ENCODE data around the gene ZNF232. TPM values are rescaled to one million over a fixed set of nuclear protein-coding genes. Genes with fewer than 3 reads are reported as not detected.
A peak's percentile ranks its signal among the peaks of the same experiment; 100 is the strongest.
"Not testable (repeated sequence)": the region's sequence is repeated elsewhere in the genome, so short reads cannot be mapped to it uniquely, and the experiment has no call there.

The ZNF232 gene
- total RNA-seq, 1 experiment from 2014 or later, result 7.1 TPM

DNA sequence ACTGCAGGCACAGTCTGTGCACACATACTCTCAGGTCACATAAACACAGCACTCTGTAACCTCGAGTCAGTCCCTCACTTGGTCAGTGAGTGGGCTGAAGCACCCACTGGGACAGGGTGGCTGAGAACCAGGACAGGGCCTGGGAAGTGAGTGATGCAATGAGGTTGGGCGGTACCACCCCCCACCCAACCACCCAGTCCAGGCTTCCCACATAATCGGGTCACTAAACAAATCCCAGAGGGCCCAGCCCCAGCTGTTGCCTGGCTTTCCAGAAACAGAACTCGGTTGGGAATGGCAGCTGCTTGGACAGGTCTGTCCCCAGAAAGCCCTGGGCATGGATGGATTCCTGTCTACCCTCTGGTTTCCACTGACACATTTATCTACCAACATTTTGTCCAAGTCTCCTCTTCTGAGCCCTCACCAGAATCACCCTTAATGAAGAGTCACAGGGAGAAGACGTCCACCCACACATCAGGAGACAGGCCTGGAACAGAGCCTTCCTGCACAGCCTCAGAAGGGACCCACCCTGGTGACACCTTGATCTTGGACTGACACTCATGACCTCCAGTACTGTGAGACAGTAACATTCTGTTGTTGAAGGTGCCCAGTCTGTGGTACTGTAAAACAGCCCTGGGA, 12.6 kb upstream of the ZNF232 start:
- H3K4me3 ChIP-seq; H3K27ac ChIP-seq; H3K36me3 ChIP-seq; H3K9me3 ChIP-seq (replicated peaks); H3K4me1 ChIP-seq (replicated peaks); H3K27me3 ChIP-seq (replicated peaks): not testable (repeated sequence)
- peak in 1 of 2 experiments; percentile 15 for DNase-seq (ENCODE audit: low read depth in 1 of 2, low spot score in 2 of 2)

DNA sequence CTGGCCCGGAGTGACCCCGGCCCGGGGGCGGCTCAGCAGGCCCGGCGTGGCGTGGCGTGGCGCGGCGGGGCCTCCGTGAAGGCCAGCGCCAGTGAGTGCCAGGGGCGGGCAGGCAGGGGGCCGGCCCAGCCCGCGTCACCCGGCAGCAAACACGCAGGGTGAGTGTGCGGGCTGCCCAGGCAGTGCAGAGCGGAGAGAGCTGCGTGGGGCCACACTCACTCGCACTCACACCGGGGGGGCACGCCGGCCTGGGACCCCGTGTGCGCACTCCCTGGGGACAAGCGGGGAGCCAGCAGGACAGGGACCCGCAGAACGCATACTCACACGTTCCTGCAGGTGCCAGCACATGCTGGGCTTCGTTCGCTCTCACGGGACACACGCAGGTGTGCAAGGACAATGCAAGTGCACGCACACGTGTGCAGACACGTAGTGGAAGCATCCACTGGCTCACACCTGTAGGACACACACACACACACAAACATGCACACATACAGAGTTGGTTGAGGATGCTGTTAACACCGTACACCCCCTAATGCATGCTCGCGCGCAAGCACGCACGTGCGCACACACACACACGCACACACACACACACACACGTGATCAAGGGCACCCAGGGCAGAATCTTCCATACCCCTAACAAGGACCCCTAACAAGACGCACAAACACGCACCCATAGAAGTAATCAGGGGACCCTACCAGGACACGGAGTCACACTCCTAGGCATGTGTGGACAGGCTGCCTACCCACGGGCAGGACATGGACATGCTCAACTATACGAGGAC, 11.9 kb upstream of the ZNF232 start:
- peak in 1 of 2 experiments; percentile 25 for DNase-seq (ENCODE audit: low read depth in 1 of 2, low spot score in 2 of 2)
- no peaks in the 10 kb centered on the region for H3K4me1 ChIP-seq (replicated peaks)
- H3K27ac ChIP-seq, result no peak overlapping the region
- peaks cover 15% of the 10 kb centered on the region for H3K27me3 ChIP-seq (replicated peaks)
- H3K36me3 ChIP-seq, result no peaks in the 10 kb centered on the region
- H3K9me3 ChIP-seq (replicated peaks), result no peaks in the 10 kb centered on the region
- no peak overlapping the region for H3K4me3 ChIP-seq

GRCh38 chr17:5122586-5123342, 11.1 kb upstream of the ZNF232 start:
- no peaks in the 10 kb centered on the region for H3K9me3 ChIP-seq (replicated peaks)
- no peaks in the 10 kb centered on the region for H3K36me3 ChIP-seq
- DNase-seq (ENCODE audit: low read depth in 1 of 2, low spot score in 2 of 2), result peak in 1 of 2 experiments; percentile 41
- H3K4me1 ChIP-seq (replicated peaks), result no peaks in the 10 kb centered on the region
- peak overlapping the region; percentile 6; the same call in 1 of the 2 replicates for H3K4me3 ChIP-seq
- H3K27ac ChIP-seq, result no peak overlapping the region
- peaks cover 19% of the 10 kb centered on the region for H3K27me3 ChIP-seq (replicated peaks)

DNA sequence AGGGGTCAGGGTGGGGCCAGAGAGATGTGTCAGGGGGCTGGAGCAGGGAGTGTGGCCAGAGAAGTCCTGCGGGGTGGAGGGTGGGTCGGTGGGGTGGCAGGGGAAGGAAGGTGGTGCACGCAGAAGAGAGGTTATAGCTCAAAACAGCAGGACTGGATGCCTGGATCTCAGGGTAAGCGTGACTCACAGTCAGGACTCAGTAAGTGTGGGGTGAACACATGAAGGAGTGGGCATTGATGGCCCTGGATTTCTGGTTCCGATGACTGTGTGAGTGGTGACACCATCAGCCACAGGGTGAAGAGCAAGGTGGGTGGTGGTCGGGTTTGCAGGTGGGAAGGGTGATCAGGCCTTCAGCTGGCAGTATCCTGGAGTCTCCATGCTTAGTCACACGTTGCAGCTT, 10.4 kb upstream of the ZNF232 start:
- not testable (repeated sequence) for H3K27ac ChIP-seq; H3K4me1 ChIP-seq (replicated peaks); H3K9me3 ChIP-seq (replicated peaks); H3K4me3 ChIP-seq; H3K36me3 ChIP-seq
- H3K27me3 ChIP-seq (replicated peaks), result peaks cover 19% of the 10 kb centered on the region
- DNase-seq (ENCODE audit: low read depth in 1 of 2, low spot score in 2 of 2), result peak in 1 of 2 experiments; percentile 22

DNA sequence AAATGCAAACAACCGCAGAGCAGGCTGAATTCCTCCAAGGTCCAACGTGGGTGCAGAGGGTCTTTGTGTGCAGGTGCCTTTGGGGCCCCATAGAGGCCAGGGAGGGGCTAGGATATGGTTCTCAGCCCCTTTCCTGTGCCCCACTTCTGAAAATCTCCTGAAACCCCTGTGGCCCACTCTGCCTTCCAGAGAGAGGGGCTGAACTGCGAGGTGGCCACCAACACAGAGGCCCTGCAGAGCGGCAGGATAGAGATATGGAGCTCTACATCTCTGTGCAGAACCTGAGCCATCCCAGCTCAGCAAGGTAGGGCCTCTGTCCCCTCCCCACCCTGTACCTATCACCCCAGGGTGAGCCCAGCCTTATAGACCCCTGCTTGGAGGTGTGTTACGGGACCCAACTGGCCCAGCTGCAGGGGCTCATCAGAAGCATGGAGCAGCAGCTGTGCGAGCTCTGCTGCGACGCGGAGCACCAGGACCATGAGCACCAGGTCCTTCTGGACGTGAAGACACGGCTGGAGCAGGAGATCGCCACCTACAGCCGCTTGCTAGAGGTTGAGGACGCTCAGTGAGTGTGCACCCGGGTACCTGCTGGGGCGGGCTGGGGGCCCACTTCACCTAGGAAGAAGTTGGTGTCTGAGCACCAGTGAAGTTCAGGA, 9.6 kb upstream of the ZNF232 start:
- H3K27ac ChIP-seq, result no peak overlapping the region
- no peaks in the 10 kb centered on the region for H3K4me1 ChIP-seq (replicated peaks)
- H3K27me3 ChIP-seq (replicated peaks), result peaks cover 27% of the 10 kb centered on the region
- H3K9me3 ChIP-seq (replicated peaks), result no peaks in the 10 kb centered on the region
- H3K36me3 ChIP-seq, result no peaks in the 10 kb centered on the region
- no peak for DNase-seq (ENCODE audit: low read depth in 1 of 2, low spot score in 2 of 2)
- H3K4me3 ChIP-seq, result no peak overlapping the region

GRCh38 chr17:5120436-5121185, 8.9 kb upstream of the ZNF232 start:
- not testable (repeated sequence) for DNase-seq (ENCODE audit: low read depth in 1 of 2, low spot score in 2 of 2); H3K9me3 ChIP-seq (replicated peaks); H3K27ac ChIP-seq; H3K36me3 ChIP-seq; H3K4me3 ChIP-seq; H3K4me1 ChIP-seq (replicated peaks)
- peaks cover 33% of the 10 kb centered on the region for H3K27me3 ChIP-seq (replicated peaks)

DNA sequence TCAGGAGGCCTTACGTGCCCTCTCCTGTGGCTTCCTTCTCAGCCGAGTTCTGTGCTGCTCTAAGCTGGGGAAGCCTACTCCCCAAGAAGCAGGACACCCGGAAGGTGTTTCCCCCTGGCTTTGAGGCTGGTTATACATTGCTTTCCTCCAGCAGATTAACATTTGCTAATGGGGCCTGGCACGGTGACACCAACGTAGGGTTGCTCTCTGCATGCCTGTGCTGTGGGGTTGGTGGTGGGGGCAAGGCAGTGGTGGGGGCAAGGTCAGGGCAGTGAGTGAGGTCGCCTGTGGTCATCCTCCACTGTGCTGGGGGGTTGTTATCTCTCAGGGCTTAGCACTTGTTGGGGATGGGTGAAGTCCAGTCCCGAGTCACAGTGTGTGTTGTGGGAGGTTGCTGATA, 8.4 kb upstream of the ZNF232 start:
- Histone ChIP-seq H3K36me3 (no peaks in the 10 kb centered on the region), H3K27me3 (replicated peaks) (peaks cover 33% of the 10 kb centered on the region), H3K9me3 (replicated peaks) (0 out of 2 replicates have a peak, but pooled peaks cover 4% of the 10 kb centered on the region), H3K27ac (no peak overlapping the region), H3K4me1 (replicated peaks) (no peaks in the 10 kb centered on the region), H3K4me3 (no peak overlapping the region)
- DNase-seq (ENCODE audit: low read depth in 1 of 2, low spot score in 2 of 2), result no peak

- Histone ChIP-seq H3K9me3 (replicated peaks) (0 out of 2 replicates have a peak, but pooled peaks cover 4% of the 10 kb centered on the region), H3K4me3 (no peak overlapping the region), H3K36me3 (no peaks in the 10 kb centered on the region), H3K27me3 (replicated peaks) (peaks cover 33% of the 10 kb centered on the region), H3K27ac (no peak overlapping the region), H3K4me1 (replicated peaks) (no peaks in the 10 kb centered on the region)
- no peak for DNase-seq (ENCODE audit: low read depth in 1 of 2, low spot score in 2 of 2)
Observed at GRCh38 chr17:5118219-5118618, 6.5 kb upstream of the ZNF232 start.

- Histone ChIP-seq H3K27ac (no peak within 1 kb of the TSS), H3K4me3 (no peak within 1 kb of the TSS), H3K4me1 (replicated peaks) (peaks cover 5% of the 10 kb centered on the region; the same call in 1 of the 2 replicates), H3K36me3 (no peaks in the 10 kb centered on the region), H3K27me3 (replicated peaks) (peaks cover 26% of the 10 kb centered on the region), H3K9me3 (replicated peaks) (0 out of 2 replicates have a peak, but pooled peaks cover 4% of the 10 kb centered on the region)
- no peak for DNase-seq (ENCODE audit: low read depth in 1 of 2, low spot score in 2 of 2)
Observed at GRCh38 chr17:5115673-5116651, 4.3 kb upstream of the ZNF232 start, which contains the start of gene USP6. Gene USP6 (plus strand): TSS chr17:5116032. CDS start chr17:5130368, 14,336 bp downstream.

GRCh38 chr17:5110816-5111215, 862 bp downstream of the ZNF232 start:
- H3K4me3 ChIP-seq, result peak overlapping the region; percentile 64
- 0 out of 2 replicates have a peak, but pooled peaks cover under 1% of the 10 kb centered on the region for H3K9me3 ChIP-seq (replicated peaks)
- H3K36me3 ChIP-seq, result peaks cover 9% of the 10 kb centered on the region
- DNase-seq (ENCODE audit: low read depth in 1 of 2, low spot score in 2 of 2), result no peak
- H3K27me3 ChIP-seq (replicated peaks), result peaks cover 2% of the 10 kb centered on the region; the same call in 1 of the 2 replicates
- no peak overlapping the region for H3K27ac ChIP-seq
- peaks cover 5% of the 10 kb centered on the region; the same call in 1 of the 2 replicates for H3K4me1 ChIP-seq (replicated peaks)

DNA sequence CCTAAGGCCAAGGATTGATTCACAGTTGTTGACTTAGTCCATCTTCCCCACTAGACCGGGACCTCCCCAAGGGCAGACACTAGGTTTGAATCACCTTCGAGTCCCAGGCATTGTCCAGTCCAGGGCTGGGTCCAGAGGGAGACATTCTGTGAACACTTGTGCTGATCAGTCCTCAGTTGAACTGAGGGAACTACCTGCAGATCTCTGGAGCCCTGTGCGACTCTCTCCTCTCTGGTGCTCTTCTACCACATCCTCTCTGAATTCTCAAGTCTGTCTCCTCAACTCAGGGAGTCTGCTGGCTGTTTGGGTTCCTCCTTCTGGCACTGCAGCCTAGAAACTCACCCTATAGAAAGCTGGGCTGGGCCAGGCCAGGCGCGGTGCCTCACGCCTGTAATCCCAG, 10.8 kb downstream of the ZNF232 start:
- H3K27ac ChIP-seq, result no peak overlapping the region
- H3K4me3 ChIP-seq, result no peak overlapping the region
- no peaks in the 10 kb centered on the region for H3K4me1 ChIP-seq (replicated peaks)
- H3K27me3 ChIP-seq (replicated peaks), result no peaks in the 10 kb centered on the region; the same call in 1 of the 2 replicates
- peaks cover 12% of the 10 kb centered on the region for H3K9me3 ChIP-seq (replicated peaks)
- H3K36me3 ChIP-seq, result peaks cover 5% of the 10 kb centered on the region
- DNase-seq (ENCODE audit: low read depth in 1 of 2, low spot score in 2 of 2), result no peak

GRCh38 chr17:5099271-5099670, 12.4 kb downstream of the ZNF232 start:
- DNase-seq (ENCODE audit: low read depth in 1 of 2, low spot score in 2 of 2), result no peak
- Histone ChIP-seq H3K4me3 (no peak overlapping the region), H3K4me1 (replicated peaks) (no peaks in the 10 kb centered on the region), H3K27me3 (replicated peaks) (no peaks in the 10 kb centered on the region; the same call in 1 of the 2 replicates), H3K36me3 (no peaks in the 10 kb centered on the region), H3K9me3 (replicated peaks) (peaks cover 21% of the 10 kb centered on the region), H3K27ac (no peak overlapping the region)

All from SJSA1 (cell line).